GM12875 (cell line): ENCODE data around the gene TFB1M.

Experiments
- H3K4me3 ChIP-seq: one replicate; pipeline ENCODE4 v1.5.1; 2011; ENCODE audit warnings: low read depth, low read length, control low read depth
- CTCF ChIP-seq: IDR thresholded peaks from 2 replicates; pipeline ENCODE4 v1.5.1; 2011; ENCODE audit warnings: low read depth, mild to moderate bottlenecking, control low read depth, inconsistent platforms, low read length, moderate library complexity, borderline replicate concordance; ENCODE audit not compliant: insufficient read depth

The TFB1M gene

GRCh38 chr6:155253337-155253736 lies 60.9 kb downstream of the TFB1M start:
- no peak for TF ChIP-seq CTCF
- no peak overlapping the region for H3K4me3 ChIP-seq

DNA sequence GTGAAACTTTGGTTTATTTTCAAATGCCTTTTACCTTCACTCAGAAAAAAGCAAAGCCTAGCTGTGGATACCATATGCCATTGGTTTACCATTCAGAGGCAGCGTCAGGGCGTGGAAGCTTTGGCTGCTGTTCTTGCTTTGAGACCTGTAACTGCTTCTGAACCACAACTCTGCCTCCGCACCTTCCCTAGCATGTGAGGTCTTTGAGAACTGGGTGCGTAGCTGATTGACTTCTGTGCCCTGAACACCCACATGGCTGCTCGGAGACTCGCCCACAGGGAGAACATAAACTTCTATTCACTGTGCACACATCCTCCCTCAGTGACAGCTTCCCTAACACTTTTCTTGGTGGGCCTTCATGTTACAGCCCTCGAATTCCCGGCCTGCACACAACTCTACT lies 61.7 kb downstream of the TFB1M start:
- TF ChIP-seq CTCF = no peak
- H3K4me3 ChIP-seq = no peak overlapping the region

GRCh38 chr6:155250701-155251381 lies 63.4 kb downstream of the TFB1M start:
- H3K4me3 ChIP-seq = no peak overlapping the region
- no peak for TF ChIP-seq CTCF

DNA sequence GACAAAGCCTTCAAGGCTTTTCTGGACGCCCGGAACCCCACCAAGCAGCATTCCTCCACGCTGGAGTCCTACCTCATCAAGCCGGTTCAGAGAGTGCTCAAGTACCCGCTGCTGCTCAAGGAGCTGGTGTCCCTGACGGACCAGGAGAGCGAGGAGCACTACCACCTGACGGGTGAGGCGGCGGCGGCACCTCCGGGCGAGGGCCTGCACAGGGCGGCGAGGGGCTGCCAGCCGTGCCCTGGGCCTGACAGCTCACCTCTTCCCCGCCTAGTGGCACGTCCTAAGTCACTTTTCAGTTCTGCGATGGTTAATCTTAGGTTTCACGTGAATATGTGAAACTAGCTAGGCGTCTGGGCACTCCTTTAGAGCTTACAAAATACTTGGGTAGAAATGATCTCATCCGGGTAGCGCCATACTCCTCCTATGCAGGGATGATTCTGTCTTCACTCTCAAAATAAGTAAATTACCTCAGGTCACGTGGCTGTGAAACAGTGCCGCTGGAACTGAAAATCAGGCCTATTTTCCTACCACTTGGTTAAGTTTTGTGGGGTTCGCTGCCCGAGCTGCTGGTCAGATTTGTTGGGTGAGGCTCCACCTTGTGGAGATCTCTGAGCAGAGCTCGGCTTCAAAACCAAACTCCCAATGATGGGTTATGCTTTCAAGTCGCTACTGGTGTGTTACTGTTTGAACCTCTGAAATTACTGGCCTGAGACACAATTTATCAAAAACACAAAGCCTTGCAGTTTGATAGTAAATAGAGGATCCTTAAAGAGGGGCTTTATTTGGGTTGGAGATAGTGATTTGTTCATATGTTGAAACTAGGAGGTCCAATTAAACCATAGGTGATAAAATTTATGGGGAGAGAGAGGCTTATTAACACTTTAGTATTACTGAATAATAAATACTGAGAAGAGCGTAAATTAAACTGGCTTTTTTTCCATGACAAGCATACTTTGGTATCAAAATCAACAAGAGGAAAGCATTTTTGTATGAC lies 66.0 kb downstream of the TFB1M start:
- H3K4me3 ChIP-seq = no peak overlapping the region
- TF ChIP-seq CTCF = peak; percentile 57; the same call in 1 of the 2 replicates

GRCh38 chr6:155247618-155248007 lies 66.7 kb downstream of the TFB1M start:
- H3K4me3 ChIP-seq = no peak overlapping the region
- TF ChIP-seq CTCF = no peak

DNA sequence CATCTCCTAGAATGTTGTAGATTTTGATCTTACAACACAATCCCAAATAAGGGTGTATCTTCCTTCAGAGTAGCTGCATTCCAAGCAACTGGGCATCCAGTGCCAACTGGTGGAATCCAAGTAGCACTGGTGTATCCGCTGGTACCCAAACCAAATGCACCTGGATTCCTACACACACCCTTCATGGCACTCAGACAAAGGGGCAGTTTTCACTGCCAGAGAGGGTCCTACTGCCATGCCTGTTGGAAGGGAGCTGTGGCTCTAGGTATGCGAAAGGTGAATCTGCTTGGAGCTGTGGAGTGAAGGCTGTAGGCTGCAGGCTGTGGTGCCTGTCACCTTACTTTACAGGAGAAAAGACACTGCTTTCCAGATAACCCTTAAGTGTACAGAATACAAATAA lies 67.5 kb downstream of the TFB1M start:
- TF ChIP-seq CTCF = no peak
- no peak overlapping the region for H3K4me3 ChIP-seq
